WERI-Rb-1 (cell line): ENCODE data around the gene VPS51.

Experiments used
- DNase-seq: peaks from one replicate; pipeline ENCODE4 v3.0.0-alpha.2; 2020
- H3K27ac ChIP-seq: fragments of 250-450 bp; sonication (Bioruptor Pico); 2 replicates; pipeline ENCODE4 v1.5.1; 2020; ENCODE audit warnings: mild to moderate bottlenecking, moderate library complexity
- H3K27me3 ChIP-seq: fragments of 250-450 bp; sonication (Bioruptor Pico); 2 replicates; pipeline ENCODE4 v1.5.1; 2021; ENCODE audit warnings: mild to moderate bottlenecking, low read depth, moderate library complexity; ENCODE audit not compliant: insufficient read depth, severe bottlenecking
- H3K36me3 ChIP-seq: fragments of 250-450 bp; sonication (Bioruptor Pico); 2 replicates; pipeline ENCODE4 v1.5.1; 2020; ENCODE audit warnings: mild to moderate bottlenecking, moderate library complexity
- H3K4me3 ChIP-seq: 2 replicates; pipeline ENCODE4 v1.5.1; 2011; ENCODE audit warnings: low read depth, mild to moderate bottlenecking, control low read depth, low read length
- H3K9me3 ChIP-seq: fragments of 250-450 bp; sonication (Bioruptor Pico); 2 replicates; pipeline ENCODE4 v1.5.1; 2021; ENCODE audit warnings: mild to moderate bottlenecking, moderate library complexity; ENCODE audit not compliant: severe bottlenecking
- CTCF ChIP-seq: IDR thresholded peaks from 2 replicates; pipeline ENCODE4 v1.5.1; 2011; ENCODE audit warnings: low read depth, mild to moderate bottlenecking, control low read depth, inconsistent platforms, low read length

VPS51 gene

GRCh38 chr11:65095974-65096806 is at the start of gene VPS51:
Gene VPS51 (plus strand): TSS chr11:65096214. CDS start chr11:65096251, 37 bp downstream.
- DNase-seq: peak; percentile 90
- Histone ChIP-seq H3K4me3 (peak within 1 kb of the TSS; percentile 70), H3K36me3 (peaks cover 15% of the 10 kb centered on the region), H3K27me3 (no peaks in the 10 kb centered on the region), H3K9me3 (no peaks in the 10 kb centered on the region), H3K27ac (peak within 1 kb of the TSS; percentile 92)
- TF ChIP-seq CTCF: no peak

GRCh38 chr11:65047581-65048422 is 48.2 kb upstream of the VPS51 start:
- Histone ChIP-seq H3K27ac (no peak overlapping the region), H3K36me3 (peaks cover 36% of the 10 kb centered on the region), H3K4me3 (no peak overlapping the region), H3K9me3 (no peaks in the 10 kb centered on the region), H3K27me3 (no peaks in the 10 kb centered on the region)
- TF ChIP-seq CTCF: no peak
- no peak for DNase-seq

- no peak overlapping the region for H3K4me3 ChIP-seq
- H3K27ac ChIP-seq: no peak overlapping the region
- no peak for TF ChIP-seq CTCF
Observed at GRCh38 chr11:65051398-65051858, 44.6 kb upstream of the VPS51 start.

GRCh38 chr11:65053827-65054508 is 42.0 kb upstream of the VPS51 start:
- Histone ChIP-seq H3K27ac (no peak overlapping the region), H3K4me3 (no peak overlapping the region), H3K36me3 (no peaks in the 10 kb centered on the region), H3K9me3 (no peaks in the 10 kb centered on the region), H3K27me3 (no peaks in the 10 kb centered on the region)
- no peak for DNase-seq
- TF ChIP-seq CTCF: no peak

More at GRCh38 chr11:65051398-65051858, 44.6 kb upstream of the VPS51 start:
- H3K27me3 ChIP-seq: no peaks in the 10 kb centered on the region
- no peaks in the 10 kb centered on the region for H3K9me3 ChIP-seq
- H3K36me3 ChIP-seq: peaks cover 2% of the 10 kb centered on the region
- DNase-seq: no peak

GRCh38 chr11:65055538-65055937 is 40.5 kb upstream of the VPS51 start:
- H3K27ac ChIP-seq: no peak overlapping the region
- DNase-seq: no peak
- no peaks in the 10 kb centered on the region for H3K27me3 ChIP-seq
- no peaks in the 10 kb centered on the region for H3K9me3 ChIP-seq
- no peak for TF ChIP-seq CTCF
- no peak overlapping the region for H3K4me3 ChIP-seq
- H3K36me3 ChIP-seq: no peaks in the 10 kb centered on the region
